Fibroblast of mammary gland (primary cell): Measurements from ENCODE around the gene REC114.

ENCODE experiments used
- DNase-seq: peaks from one replicate; pipeline ENCODE4 v3.0.0-alpha.2; 2010; ENCODE audit warnings: low read depth
- H3K4me3 ChIP-seq: 2 replicates; pipeline ENCODE4 v1.5.1; 2011; ENCODE audit warnings: low read depth, mild to moderate bottlenecking, low read length, moderate library complexity; ENCODE audit not compliant: control insufficient read depth
- CTCF ChIP-seq: conservative IDR thresholded peaks from 2 replicates; pipeline ENCODE4 v1.5.1; 2011; ENCODE audit warnings: low read depth, low read length, inconsistent platforms; ENCODE audit not compliant: control insufficient read depth, insufficient read depth

Gene REC114

GRCh38 chr15:73607405-73607804 is 164.4 kb downstream of the REC114 start:
- no peak for TF ChIP-seq CTCF
- DNase-seq: no peak

DNA sequence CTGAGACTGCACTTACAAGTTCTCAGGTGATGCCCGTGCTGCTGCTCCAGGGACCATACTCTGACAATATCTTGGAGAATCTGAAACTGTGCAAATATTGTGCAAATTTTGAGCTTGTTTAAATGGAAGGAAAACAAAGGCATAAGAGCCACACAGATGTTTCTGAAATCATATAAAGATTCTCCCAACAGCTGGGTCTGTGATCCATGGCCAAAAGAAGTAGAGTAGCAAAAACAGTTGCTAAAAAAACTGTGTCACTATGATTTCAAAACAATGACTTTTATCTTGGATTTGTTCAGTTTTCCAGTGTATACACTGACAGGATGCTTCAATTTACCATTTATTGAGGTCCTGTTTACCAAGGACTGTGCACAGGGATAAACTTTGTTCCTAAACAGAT is 164.9 kb downstream of the REC114 start:
- no peak overlapping the region for H3K4me3 ChIP-seq
- no peak for TF ChIP-seq CTCF
- no peak for DNase-seq

More at GRCh38 chr15:73607405-73607804, 164.4 kb downstream of the REC114 start:
- no peak overlapping the region for H3K4me3 ChIP-seq

- no peak for DNase-seq
- H3K4me3 ChIP-seq: no peak overlapping the region
- no peak for TF ChIP-seq CTCF
These were observed 165.5 kb downstream of the REC114 start for GRCh38 chr15:73608475-73608874.

DNA sequence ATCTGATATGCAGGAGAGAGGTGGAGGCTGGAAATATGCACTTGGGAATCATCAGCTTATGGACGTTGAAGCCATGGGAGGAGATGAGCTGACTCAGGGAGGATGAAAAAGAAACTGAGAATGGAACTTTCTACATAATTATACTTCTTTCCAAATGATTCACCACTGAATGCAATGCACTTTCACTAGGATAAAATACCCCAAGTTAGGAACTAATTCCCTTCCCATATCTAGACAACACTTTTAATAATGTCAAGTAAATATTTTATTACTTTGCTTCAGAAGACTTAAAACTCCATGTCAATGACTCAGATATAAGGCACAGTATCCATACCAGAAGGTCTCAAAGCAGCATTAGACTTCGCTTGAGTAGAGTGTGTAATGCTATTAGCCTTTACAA is 166.0 kb downstream of the REC114 start:
- DNase-seq: peak; percentile 71
- H3K4me3 ChIP-seq: no peak overlapping the region
- no peak for TF ChIP-seq CTCF
